HepG2 (cell line): ENCODE measurements around the gene FRAS1. TPM values are rescaled to one million over a fixed set of nuclear protein-coding genes. Genes with fewer than 3 reads are reported as not detected.

ENCODE experiments used
- ARID5B ChIP-seq: IDR thresholded peaks from 2 replicates; pipeline ENCODE4 v1.4.0; 2020; ENCODE audit warnings: mild to moderate bottlenecking, missing genetic modification reagents
- FOXA1 ChIP-seq, 2 experiments: fragments of 450-650 bp in 1 of 2; sonication (generic) in 1 of 2; formaldehyde crosslinking in 1 of 2; IDR thresholded peaks; 2 replicates each; pipeline versions ENCODE4 v1.4.0 to v1.6.1; 2016 to 2020; ENCODE audit warnings: missing genetic modification reagents in 1 of 2
- IRF1 ChIP-seq: sonication (generic); formaldehyde crosslinking; IDR thresholded peaks from 2 replicates; pipeline ENCODE4 v1.4.0; 2020; ENCODE audit warnings: low read depth, mild to moderate bottlenecking, missing genetic modification reagents
- MAFF ChIP-seq: IDR thresholded peaks from 2 replicates; pipeline ENCODE4 v1.6.1; 2011; ENCODE audit warnings: low read depth, low read length, improper control_type of control experiment
- RBAK ChIP-seq: sonication (generic); formaldehyde crosslinking; IDR thresholded peaks from 2 replicates; pipeline ENCODE4 v1.5.1; 2020; ENCODE audit warnings: mild to moderate bottlenecking, missing genetic modification reagents
- SMAD9 ChIP-seq: sonication (generic); formaldehyde crosslinking; IDR thresholded peaks from 2 replicates; pipeline ENCODE4 v1.5.1; 2020; ENCODE audit warnings: mild to moderate bottlenecking, missing genetic modification reagents
- SP5 ChIP-seq: IDR thresholded peaks from 2 replicates; pipeline ENCODE4 v1.6.1; 2016; ENCODE audit warnings: low read depth, borderline replicate concordance
- TCF7L2 ChIP-seq: IDR thresholded peaks from 2 replicates; pipeline ENCODE4 v1.6.1; 2011; ENCODE audit warnings: mild to moderate bottlenecking, low read depth, low read length, moderate library complexity
- ZHX1 ChIP-seq: sonication (generic); formaldehyde crosslinking; IDR thresholded peaks from 2 replicates; pipeline ENCODE4 v1.8.1; 2022; ENCODE audit warnings: low read depth, mild to moderate bottlenecking, missing genetic modification reagents
- polyA plus RNA-seq, 8 experiments: library from polyadenylated mRNA; depleted of rRNA in 3 of 8; stranded (reverse) in 7 of 8; unstranded in 1 of 8; fragments of >200 nt; fragmentation: Illumina TruSeq in 4 of 8; extraction: Trizol in 4 of 8; gene quantifications; 2 replicates each; pipeline versions ENCODE4 v1.2.1 to v1.2.3, GENCODE V29; 2011 to 2016; ENCODE audit warnings: low read depth in 4 of 8, missing spikeins in 1 of 8, mixed read lengths in 1 of 8; ENCODE audit not compliant: insufficient read depth in 1 of 8
- total RNA-seq, 5 experiments: library from RNA; depleted of rRNA; stranded (reverse); fragments of >200 nt; fragmentation: Illumina TruSeq; extraction: Trizol; gene quantifications; 2 replicates each; pipeline ENCODE4 v1.2.3, GENCODE V29; 2016; ENCODE audit warnings: low read depth in 1 of 5

Gene FRAS1
- total and polyA plus RNA-seq, 2 of the 13 experiments (the other 11 are each of a cell fraction or from before 2014, with no cell fraction given) = 22.5 to 31.6 TPM

GRCh38 chr4:78018271-78019049 is 38.7 kb upstream of the FRAS1 start (continued):
- TF ChIP-seq ZHX1 (no peak), MAFF (peak; percentile 57; the same call in 1 of the 2 replicates), IRF1 (CRISPR knock-in tag) (no peak), SMAD9 (CRISPR knock-in tag) (no peak), FOXA1 (IDR thresholded peaks at IDR 0.05) (no peak), FOXA1 (CRISPR knock-in tag; IDR thresholded peaks at IDR 0.05) (no peak), SP5 (CRISPR knock-in tag) (no peak), ARID5B (CRISPR knock-in tag) (peak; percentile 12; the same call in 1 of the 2 replicates), RBAK (CRISPR knock-in tag) (no peak), TCF7L2 (no peak)
